ENCODE results near the gene TTLL5.

The TTLL5 gene

DNA sequence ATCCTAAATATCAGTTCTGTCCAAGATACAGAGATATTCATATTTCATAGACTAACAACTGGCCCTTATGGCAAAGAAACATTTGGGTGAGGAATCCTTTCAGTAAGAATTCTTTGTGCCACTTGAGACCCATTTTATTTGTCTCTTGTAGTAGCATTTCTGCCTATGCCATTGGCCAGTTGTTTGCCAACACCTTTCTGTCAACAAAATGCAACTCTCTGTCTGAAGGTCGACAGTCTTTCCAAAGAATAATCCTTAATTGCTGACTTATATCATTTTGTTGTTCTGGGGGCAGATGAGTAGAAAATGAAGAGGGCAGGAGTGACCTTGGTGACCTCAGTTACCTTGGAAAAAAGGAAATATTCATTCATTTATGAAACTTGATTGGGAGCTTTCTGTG, 335.4 kb downstream of the TTLL5 start:
- no peak overlapping the region for H3K4me3 ChIP-seq (ENCODE audit: low read length)
- DNase-seq (ENCODE audit: low read depth) = no peak
- TF ChIP-seq, protein P1, sequence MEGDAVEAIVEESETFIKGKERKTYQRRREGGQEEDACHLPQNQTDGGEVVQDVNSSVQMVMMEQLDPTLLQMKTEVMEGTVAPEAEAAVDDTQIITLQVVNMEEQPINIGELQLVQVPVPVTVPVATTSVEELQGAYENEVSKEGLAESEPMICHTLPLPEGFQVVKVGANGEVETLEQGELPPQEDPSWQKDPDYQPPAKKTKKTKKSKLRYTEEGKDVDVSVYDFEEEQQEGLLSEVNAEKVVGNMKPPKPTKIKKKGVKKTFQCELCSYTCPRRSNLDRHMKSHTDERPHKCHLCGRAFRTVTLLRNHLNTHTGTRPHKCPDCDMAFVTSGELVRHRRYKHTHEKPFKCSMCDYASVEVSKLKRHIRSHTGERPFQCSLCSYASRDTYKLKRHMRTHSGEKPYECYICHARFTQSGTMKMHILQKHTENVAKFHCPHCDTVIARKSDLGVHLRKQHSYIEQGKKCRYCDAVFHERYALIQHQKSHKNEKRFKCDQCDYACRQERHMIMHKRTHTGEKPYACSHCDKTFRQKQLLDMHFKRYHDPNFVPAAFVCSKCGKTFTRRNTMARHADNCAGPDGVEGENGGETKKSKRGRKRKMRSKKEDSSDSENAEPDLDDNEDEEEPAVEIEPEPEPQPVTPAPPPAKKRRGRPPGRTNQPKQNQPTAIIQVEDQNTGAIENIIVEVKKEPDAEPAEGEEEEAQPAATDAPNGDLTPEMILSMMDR (IDR thresholded peaks at IDR 0.05; ENCODE audit: insufficient read depth, low read depth, low read length, missing control alignments) = no peak

DNA sequence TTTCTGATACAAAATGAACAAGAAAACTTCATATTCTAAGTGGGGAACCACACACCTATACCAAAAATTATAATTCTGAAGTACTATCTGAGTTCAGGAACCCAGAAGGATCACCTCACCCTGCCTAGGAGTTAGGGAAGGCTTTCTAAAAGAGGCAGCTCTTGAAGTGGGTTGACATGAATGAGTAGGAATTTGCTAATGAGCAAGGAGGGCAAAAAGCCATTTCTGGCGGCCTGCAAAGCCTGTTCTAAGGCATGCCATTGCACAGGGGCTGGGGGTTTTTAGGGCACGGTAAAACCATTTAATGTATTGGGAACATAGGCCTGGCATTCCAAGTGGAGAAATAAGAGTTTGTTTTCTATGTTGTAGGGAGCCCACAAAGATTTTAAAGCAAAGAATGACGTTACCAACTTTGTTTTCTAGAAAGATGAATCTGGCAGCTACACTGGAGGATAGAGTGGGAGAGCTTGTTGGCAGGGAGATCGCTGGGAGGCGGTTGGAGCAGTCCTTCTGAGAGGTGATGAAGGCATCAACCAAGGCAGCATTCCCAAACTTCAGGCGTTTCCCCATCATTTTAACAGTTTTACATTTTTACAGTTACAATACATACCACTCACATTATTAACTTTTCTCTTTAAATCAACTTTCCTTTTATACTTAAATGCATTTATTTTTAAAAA, 338.6 kb downstream of the TTLL5 start:
- DNase-seq (ENCODE audit: low read depth) = no peak
- no peak overlapping the region for H3K4me3 ChIP-seq (ENCODE audit: low read length)
- TF ChIP-seq, protein P1 (IDR thresholded peaks at IDR 0.05; ENCODE audit: insufficient read depth, low read depth, low read length, missing control alignments) = no peak

DNA sequence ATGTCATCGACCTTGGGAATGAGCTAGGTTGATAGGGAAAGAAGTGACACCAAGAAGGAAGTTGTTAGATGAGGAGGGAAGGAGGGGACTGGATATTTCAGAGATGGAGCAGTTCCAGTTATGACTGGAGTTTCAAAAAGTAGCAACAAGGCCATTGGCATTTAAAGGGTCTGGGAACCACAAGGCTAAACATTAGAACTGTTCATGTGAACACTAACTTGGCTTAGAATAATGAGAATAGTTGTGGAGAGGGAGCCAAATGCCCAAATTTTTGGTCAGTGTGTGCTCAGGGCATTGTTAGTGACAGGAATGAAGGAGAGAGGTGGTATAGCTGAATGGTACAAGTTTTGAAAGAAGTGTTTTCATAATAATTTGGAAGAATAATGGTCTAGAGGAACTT, 341.3 kb downstream of the TTLL5 start:
- no peak overlapping the region for H3K4me3 ChIP-seq (ENCODE audit: low read length)
- no peak for DNase-seq (ENCODE audit: low read depth)
- TF ChIP-seq, protein P1 (IDR thresholded peaks at IDR 0.05; ENCODE audit: insufficient read depth, low read depth, low read length, missing control alignments) = no peak
